ENCODE results near the gene ZFHX3. TPM values are rescaled to one million over a fixed set of nuclear protein-coding genes. Genes with fewer than 3 reads are reported as not detected.

ZFHX3 gene
- total RNA-seq, 2 experiments from 2014 or later = 0.21 to 0.68 TPM

GRCh38 chr16:72932677-72933335 lies 115.1 kb downstream of the ZFHX3 start:
- H3K4me3 Mint-ChIP-seq = no peak overlapping the region
- peaks cover 2% of the 10 kb centered on the region for H3K27me3 Mint-ChIP-seq
- no peaks in the 10 kb centered on the region for H3K36me3 Mint-ChIP-seq
- no peaks in the 10 kb centered on the region for H3K9me3 Mint-ChIP-seq
- no peaks in the 10 kb centered on the region for H3K4me1 Mint-ChIP-seq (ENCODE audit: low read depth)
- intact Hi-C loops (cut with micrococcal nuclease) = no loop called here
- no peak overlapping the region for H3K27ac Mint-ChIP-seq
- ChIA-PET POLR2A (no interaction called here), CTCF (interaction anchor here (0.7 kb wide), 1 partner anchor 73 kb away, joined by 3 read pairs; no protein-coding TSS in a partner anchor)
- no peak for DNase-seq

DNA sequence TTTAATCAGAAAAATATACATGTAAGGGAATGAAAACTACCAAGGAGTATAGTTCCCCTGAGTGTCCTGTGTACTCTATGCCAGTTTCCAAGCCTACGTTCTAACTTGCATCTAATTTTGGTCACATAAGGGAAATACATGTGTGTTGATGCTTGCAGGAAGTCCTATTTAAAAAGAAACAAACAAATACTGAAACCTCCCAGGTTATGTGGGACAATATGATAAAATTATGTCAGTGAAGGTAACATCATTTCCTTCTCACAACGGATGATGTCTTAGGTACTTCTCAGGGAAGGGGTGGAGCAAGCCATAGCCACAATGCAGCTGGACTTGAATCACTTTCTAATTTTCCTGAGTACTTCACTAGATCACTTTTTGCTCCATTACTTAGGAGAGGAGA lies 115.9 kb downstream of the ZFHX3 start:
- CTCF ChIA-PET = no interaction called here
- Mint-ChIP-seq H3K36me3 (no peaks in the 10 kb centered on the region), H3K27ac (no peak overlapping the region), H3K27me3 (peaks cover 2% of the 10 kb centered on the region), H3K4me3 (no peak overlapping the region), H3K4me1 (ENCODE audit: low read depth) (no peaks in the 10 kb centered on the region), H3K9me3 (no peaks in the 10 kb centered on the region)
- intact Hi-C loops (cut with micrococcal nuclease) = no loop called here
- POLR2A ChIA-PET = no interaction called here
- no peak for DNase-seq

DNA sequence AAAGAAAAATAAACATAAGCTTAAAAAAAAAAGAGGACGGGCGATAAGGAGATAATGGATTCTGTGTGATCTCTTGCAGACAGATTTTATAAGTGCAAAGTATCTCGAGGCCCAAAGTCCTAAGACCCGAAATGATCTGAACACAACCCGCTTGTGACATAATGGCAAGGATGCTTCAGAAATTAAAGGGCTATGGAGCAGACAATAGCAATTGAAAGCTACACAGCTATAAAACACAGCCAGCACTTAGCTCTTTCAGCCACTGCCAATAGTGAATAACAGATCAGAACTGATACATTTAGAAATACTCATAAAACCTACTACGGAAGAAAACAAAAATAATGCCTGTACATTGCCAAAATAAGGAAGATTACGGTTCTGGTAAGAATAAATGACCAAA lies 117.5 kb downstream of the ZFHX3 start:
- ChIA-PET POLR2A (no interaction called here), CTCF (no interaction called here)
- Mint-ChIP-seq H3K27ac (no peak overlapping the region), H3K9me3 (no peaks in the 10 kb centered on the region), H3K4me1 (ENCODE audit: low read depth) (no peaks in the 10 kb centered on the region), H3K36me3 (no peaks in the 10 kb centered on the region), H3K4me3 (no peak overlapping the region), H3K27me3 (peaks cover 2% of the 10 kb centered on the region)
- no peak for DNase-seq
- intact Hi-C loops (cut with micrococcal nuclease) = no loop called here

DNA sequence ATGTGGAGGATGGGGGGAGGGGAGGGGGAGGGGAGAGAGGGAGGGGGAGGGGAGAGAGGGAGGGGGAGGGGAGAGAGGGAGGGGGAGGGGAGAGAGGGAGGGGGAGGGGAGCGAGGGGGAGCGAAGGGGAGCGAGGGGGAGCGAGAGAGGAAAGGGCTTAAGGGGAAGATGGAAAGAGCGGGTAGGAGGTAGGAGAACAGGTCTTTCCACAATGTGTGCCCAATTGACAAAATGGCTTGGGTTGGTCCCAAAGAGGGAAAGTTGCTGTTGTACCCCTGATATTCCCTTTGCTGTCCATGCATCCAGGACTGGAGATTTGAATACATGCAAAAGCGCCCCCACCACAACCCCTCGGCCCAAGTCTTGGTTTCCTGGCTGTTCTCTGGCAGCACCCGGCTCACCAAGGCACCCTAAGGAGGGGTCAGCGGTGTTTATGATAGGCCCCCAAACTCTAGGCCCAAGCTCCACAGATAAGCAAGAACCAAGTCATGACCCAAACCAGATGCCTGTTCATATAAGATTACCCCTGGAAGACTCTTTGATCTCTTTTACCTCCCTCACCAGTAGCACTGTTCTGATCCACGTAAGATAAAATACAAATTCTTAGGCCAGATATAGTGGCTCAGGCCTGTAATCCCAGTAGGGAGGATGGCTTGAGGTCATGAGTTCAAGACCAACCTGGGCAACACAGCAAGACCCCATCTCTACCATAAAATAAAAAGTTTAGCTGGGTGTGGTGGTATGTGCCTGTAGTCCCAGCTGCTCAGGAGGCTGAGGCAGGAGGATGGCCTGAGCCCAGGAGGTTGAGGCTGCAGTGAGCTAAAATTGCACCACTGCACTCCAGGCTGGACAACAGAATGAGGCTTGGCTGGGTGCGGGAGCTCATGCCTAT lies 119.6 kb downstream of the ZFHX3 start:
- Mint-ChIP-seq H3K4me1 (ENCODE audit: low read depth) (no peaks in the 10 kb centered on the region), H3K9me3 (no peaks in the 10 kb centered on the region), H3K27ac (no peak overlapping the region), H3K27me3 (no peaks in the 10 kb centered on the region), H3K36me3 (no peaks in the 10 kb centered on the region), H3K4me3 (no peak overlapping the region)
- CTCF ChIA-PET = no interaction called here
- DNase-seq = no peak
- intact Hi-C loops (cut with micrococcal nuclease) = no loop called here
- POLR2A ChIA-PET = no interaction called here

DNA sequence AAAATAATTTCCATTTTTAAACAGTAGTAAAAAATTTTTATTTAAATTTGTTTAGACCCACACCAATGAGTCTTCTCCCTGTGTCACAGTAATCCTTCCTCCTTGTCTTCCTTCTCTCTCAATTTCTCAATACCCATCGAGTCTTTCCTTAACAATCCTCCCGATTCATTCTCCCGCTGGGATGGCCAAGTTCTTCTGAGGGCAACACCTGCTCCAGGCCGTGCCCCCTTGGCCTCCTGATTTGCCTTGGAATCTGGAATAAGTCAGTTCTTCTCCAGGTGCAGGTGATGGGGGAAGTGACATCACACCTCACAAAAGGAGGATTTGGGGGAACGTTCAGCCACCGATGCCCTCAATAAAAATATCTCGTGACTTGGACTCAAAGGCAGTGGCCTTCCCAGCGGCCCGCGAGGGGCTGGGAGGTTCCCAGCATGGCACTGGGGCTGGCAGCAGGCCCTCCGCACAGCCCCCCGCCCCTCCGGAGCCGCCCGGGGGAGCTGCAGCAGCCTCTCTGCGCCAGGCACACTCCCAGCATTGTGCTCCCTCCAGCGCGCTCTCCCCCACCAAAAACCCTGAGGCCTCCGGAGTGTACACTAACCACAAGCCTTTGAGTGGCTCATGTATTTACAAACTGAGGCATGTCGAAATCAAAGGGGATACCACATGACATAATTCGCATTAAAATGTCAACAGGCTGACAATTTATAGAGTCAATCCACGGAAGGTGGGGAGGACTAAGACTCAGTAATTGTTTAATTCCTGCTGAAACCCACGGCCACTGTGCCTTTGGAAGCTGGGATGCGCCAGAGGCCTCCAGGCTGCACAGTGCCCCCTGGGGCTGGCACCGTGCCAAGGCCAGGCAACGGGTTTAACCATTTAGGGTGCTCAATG lies 120.5 kb downstream of the ZFHX3 start:
- DNase-seq = no peak
- CTCF ChIA-PET = no interaction called here
- Mint-ChIP-seq H3K9me3 (no peaks in the 10 kb centered on the region), H3K4me3 (no peak overlapping the region), H3K27ac (no peak overlapping the region), H3K27me3 (no peaks in the 10 kb centered on the region), H3K36me3 (no peaks in the 10 kb centered on the region), H3K4me1 (ENCODE audit: low read depth) (no peaks in the 10 kb centered on the region)
- POLR2A ChIA-PET = no interaction called here
- intact Hi-C loops (cut with micrococcal nuclease) = no loop called here

GRCh38 chr16:72926177-72927070 lies 121.5 kb downstream of the ZFHX3 start:
- DNase-seq = no peak
- CTCF ChIA-PET = no interaction called here
- POLR2A ChIA-PET = no interaction called here
- Mint-ChIP-seq H3K27ac (no peak overlapping the region), H3K36me3 (no peaks in the 10 kb centered on the region), H3K4me1 (ENCODE audit: low read depth) (peaks cover under 1% of the 10 kb centered on the region), H3K27me3 (no peaks in the 10 kb centered on the region), H3K4me3 (no peak overlapping the region), H3K9me3 (no peaks in the 10 kb centered on the region)
- intact Hi-C loops (cut with micrococcal nuclease) = no loop called here

- Mint-ChIP-seq H3K4me1 (ENCODE audit: low read depth) (peaks cover 5% of the 10 kb centered on the region), H3K9me3 (no peaks in the 10 kb centered on the region), H3K27me3 (no peaks in the 10 kb centered on the region), H3K4me3 (no peak overlapping the region), H3K27ac (no peak overlapping the region), H3K36me3 (no peaks in the 10 kb centered on the region)
- ChIA-PET CTCF (no interaction called here), POLR2A (no interaction called here)
- intact Hi-C loops (cut with micrococcal nuclease) = no loop called here
- DNase-seq = no peak
Observed at GRCh38 chr16:72925631-72925979, 122.3 kb downstream of the ZFHX3 start.

- Mint-ChIP-seq H3K4me1 (ENCODE audit: low read depth) (peaks cover 5% of the 10 kb centered on the region), H3K27me3 (peaks cover under 1% of the 10 kb centered on the region), H3K27ac (no peak overlapping the region), H3K4me3 (no peak overlapping the region), H3K9me3 (no peaks in the 10 kb centered on the region), H3K36me3 (no peaks in the 10 kb centered on the region)
- CTCF ChIA-PET = no interaction called here
- POLR2A ChIA-PET = no interaction called here
- no peak for DNase-seq
- intact Hi-C loops (cut with micrococcal nuclease) = no loop called here
Observed at GRCh38 chr16:72924927-72925630, 122.8 kb downstream of the ZFHX3 start.

DNA sequence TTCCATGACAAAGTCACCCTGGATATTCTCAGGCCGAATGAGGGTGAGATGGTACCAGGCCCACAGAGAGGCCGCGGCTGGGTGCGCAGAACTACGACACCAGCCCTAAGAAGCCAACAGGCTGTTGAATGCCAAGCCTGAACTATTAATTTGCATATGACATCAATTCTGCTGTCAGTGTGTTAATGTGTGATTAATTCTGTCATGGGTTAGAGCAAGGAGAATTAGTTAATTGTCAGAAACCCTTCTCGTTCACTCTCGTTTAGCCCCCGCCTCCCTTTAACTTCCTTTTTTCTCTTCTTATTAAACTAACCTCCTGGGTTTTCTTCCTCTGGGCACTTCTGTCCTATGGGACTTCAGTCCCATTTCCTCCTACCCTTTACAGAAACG lies 123.4 kb downstream of the ZFHX3 start:
- H3K27ac Mint-ChIP-seq = no peak overlapping the region
- CTCF ChIA-PET = no interaction called here

GRCh38 chr16:72923757-72924156 lies 124.2 kb downstream of the ZFHX3 start:
- intact Hi-C loops (cut with micrococcal nuclease) = no loop called here
- DNase-seq = no peak
- H3K36me3 Mint-ChIP-seq = no peaks in the 10 kb centered on the region
- ChIA-PET CTCF (interaction anchor here (1.6 kb wide), 1 partner anchor 91 kb away, joined by 4 read pairs; no protein-coding TSS in a partner anchor), POLR2A (no interaction called here)
- H3K4me1 Mint-ChIP-seq (ENCODE audit: low read depth) = peaks cover 5% of the 10 kb centered on the region
- no peak overlapping the region for H3K27ac Mint-ChIP-seq
- H3K9me3 Mint-ChIP-seq = no peaks in the 10 kb centered on the region
- H3K27me3 Mint-ChIP-seq = peaks cover 2% of the 10 kb centered on the region
- H3K4me3 Mint-ChIP-seq = no peak overlapping the region

More for the DNA sequence above, 123.4 kb downstream of the ZFHX3 start:
- POLR2A ChIA-PET = no interaction called here
- Mint-ChIP-seq H3K27me3 (peaks cover 2% of the 10 kb centered on the region), H3K36me3 (no peaks in the 10 kb centered on the region), H3K4me3 (no peak overlapping the region), H3K9me3 (no peaks in the 10 kb centered on the region), H3K4me1 (ENCODE audit: low read depth) (peaks cover 5% of the 10 kb centered on the region)
- intact Hi-C loops (cut with micrococcal nuclease) = no loop called here
- no peak for DNase-seq

GRCh38 chr16:72922714-72923113 lies 125.2 kb downstream of the ZFHX3 start:
- no peak for DNase-seq
- Mint-ChIP-seq H3K4me3 (no peak overlapping the region), H3K4me1 (ENCODE audit: low read depth) (peaks cover 5% of the 10 kb centered on the region), H3K9me3 (peaks cover 5% of the 10 kb centered on the region), H3K27ac (no peak overlapping the region), H3K27me3 (peaks cover 2% of the 10 kb centered on the region), H3K36me3 (no peaks in the 10 kb centered on the region)
- intact Hi-C loops (cut with micrococcal nuclease) = no loop called here
- ChIA-PET POLR2A (no interaction called here), CTCF (interaction anchor here (1.6 kb wide), 1 partner anchor 90 kb away, joined by 4 read pairs; no protein-coding TSS in a partner anchor)
